SK-N-SH (cell line): ENCODE measurements around the gene DIO3. TPM values are rescaled to one million over a fixed set of nuclear protein-coding genes. Genes with fewer than 3 reads are reported as not detected.

Experiments used
- CTCF ChIA-PET: fragments of 300-600, 350-600 bp; formaldehyde crosslinking; extraction: SDS; loops from one replicate; lab custom pipeline; 2021; lab: Yijun Ruan, JAX
- POLR2A ChIA-PET: fragments of 350-600 bp; sonication (Branson Sonifier 250); formaldehyde crosslinking; extraction: SDS; loops from one replicate; lab custom pipeline; 2020; ENCODE audit warnings: antibody characterized with exemption, inconsistent platforms; lab: Yijun Ruan, JAX
- DNase-seq: peaks from one replicate; pipeline ENCODE4 v3.0.0; 2012
- H2AFZ ChIP-seq: fragments of 200-600 bp; sonication (generic); 2 replicates; pipeline ENCODE4 v1.8.1; 2016; ENCODE audit warnings: antibody characterized with exemption, mild to moderate bottlenecking, low read depth
- H3F3A ChIP-seq: fragments of 200-600 bp; sonication (generic); replicated peaks from 2 replicates; pipeline ENCODE3; 2016; ENCODE audit warnings: antibody characterized with exemption, mild to moderate bottlenecking; ENCODE audit not compliant: insufficient read depth
- H3K27ac ChIP-seq, 2 experiments: fragments of 200-500 bp in 1 of 2; fragments of 200-600 bp in 1 of 2; sonication (Bioruptor generic) in 1 of 2; sonication (generic), shearing (Covaris generic) in 1 of 2; 2 replicates each; pipeline versions ENCODE4 v1.5.1 to v1.6.1; 2014 to 2016; ENCODE audit warnings: low read depth in 2 of 2, inconsistent platforms in 1 of 2, low read length in 1 of 2, mild to moderate bottlenecking in 1 of 2, mixed read lengths in 1 of 2
- H3K27me3 ChIP-seq: fragments of 200-600 bp; sonication (generic), shearing (Covaris generic); 2 replicates; pipeline ENCODE4 v1.6.1; 2016; ENCODE audit warnings: mixed run types; ENCODE audit not compliant: insufficient read depth
- H3K36me3 ChIP-seq, 2 experiments: fragments of 200-500 bp in 1 of 2; fragments of 200-600 bp in 1 of 2; sonication (Bioruptor generic) in 1 of 2; sonication (generic) in 1 of 2; replicated peaks in 1 of 2; 2 replicates each; pipeline versions ENCODE3 to v1.5.1; 2014 to 2016; ENCODE audit warnings: low read length in 1 of 2, mild to moderate bottlenecking in 1 of 2; ENCODE audit not compliant: insufficient read depth in 2 of 2, control insufficient read depth in 1 of 2
- H3K4me1 ChIP-seq, 2 experiments: fragments of 200-500 bp in 1 of 2; fragments of 200-600 bp in 1 of 2; sonication (Bioruptor generic) in 1 of 2; sonication (generic), shearing (Covaris generic) in 1 of 2; 2 replicates each; pipeline versions ENCODE4 v1.5.1 to v1.6.1; 2014 to 2016; ENCODE audit warnings: low read depth in 1 of 2, low read length in 1 of 2, mixed run types in 1 of 2; ENCODE audit not compliant: insufficient read depth in 2 of 2, control insufficient read depth in 1 of 2
- H3K4me2 ChIP-seq: fragments of 200-600 bp; sonication (generic), shearing (Covaris generic); 2 replicates; pipeline ENCODE4 v1.6.1; 2017; ENCODE audit warnings: mixed run types
- H3K4me3 ChIP-seq, 2 experiments: fragments of 200-500 bp in 1 of 2; fragments of 200-600 bp in 1 of 2; sonication (Bioruptor generic) in 1 of 2; sonication (generic), shearing (Covaris generic) in 1 of 2; 2 replicates each; pipeline versions ENCODE4 v1.5.1 to v1.8.1; 2014 to 2016; ENCODE audit warnings: low read depth in 2 of 2, inconsistent platforms in 1 of 2, low read length in 1 of 2, mild to moderate bottlenecking in 1 of 2, mixed read lengths in 1 of 2, moderate library complexity in 1 of 2
- H3K79me2 ChIP-seq: fragments of 200-600 bp; sonication (generic); 2 replicates; pipeline ENCODE4 v1.8.1; 2017; ENCODE audit warnings: mild to moderate bottlenecking; ENCODE audit not compliant: insufficient read depth
- H3K9ac ChIP-seq: fragments of 200-600 bp; sonication (generic); 2 replicates; pipeline ENCODE4 v1.6.1; 2017; ENCODE audit warnings: mixed run types
- H3K9me2 ChIP-seq: fragments of 200-600 bp; sonication (generic); 2 replicates; pipeline ENCODE4 v1.6.1; 2017; ENCODE audit warnings: mixed run types
- H3K9me3 ChIP-seq: fragments of 200-600 bp; sonication (generic); 2 replicates; pipeline ENCODE4 v1.6.1; 2017; ENCODE audit warnings: mixed run types, mild to moderate bottlenecking, moderate library complexity
- H4K20me1 ChIP-seq: fragments of 200-600 bp; sonication (generic); 2 replicates; pipeline ENCODE4 v1.6.1; 2017; ENCODE audit warnings: mild to moderate bottlenecking, mixed run types; ENCODE audit not compliant: insufficient read depth
- CHD2 ChIP-seq: fragments of 150-350 bp; IDR thresholded peaks from 2 replicates; pipeline ENCODE4 v1.6.1; 2018; ENCODE audit warnings: low read length; ENCODE audit not compliant: partially characterized antibody
- ELF1 ChIP-seq: IDR thresholded peaks from 2 replicates; pipeline ENCODE4 v1.4.0; 2012
- EP300 ChIP-seq, 2 experiments: IDR thresholded peaks; 2 replicates each; pipeline versions ENCODE4 v1.4.0 to v1.6.1; 2012; ENCODE audit warnings: borderline replicate concordance in 1 of 2, low read depth in 1 of 2, low read length in 1 of 2
- EZH2phosphoT487 ChIP-seq: fragments of 200-600 bp; sonication (generic); IDR thresholded peaks from 2 replicates; pipeline ENCODE4 v1.6.1; 2017; ENCODE audit warnings: low read depth, mixed run types, mild to moderate bottlenecking, antibody characterized with exemption, moderate library complexity, borderline replicate concordance
- FOSL2 ChIP-seq: IDR thresholded peaks from 2 replicates; pipeline ENCODE4 v1.4.0; 2012; ENCODE audit warnings: low read depth, mild to moderate bottlenecking, moderate library complexity, borderline replicate concordance
- FOXM1 ChIP-seq: IDR thresholded peaks from 2 replicates; pipeline ENCODE4 v1.4.0; 2012; ENCODE audit warnings: low read depth, mild to moderate bottlenecking
- GABPA ChIP-seq: IDR thresholded peaks from 2 replicates; pipeline ENCODE4 v1.4.0; 2012; ENCODE audit warnings: low read depth, mild to moderate bottlenecking
- IRF3 ChIP-seq: fragments of 150-350 bp; IDR thresholded peaks from 2 replicates; pipeline ENCODE4 v1.6.1; 2016; ENCODE audit warnings: mild to moderate bottlenecking, low read depth, low read length
- MAX ChIP-seq: IDR thresholded peaks from 2 replicates; pipeline ENCODE4 v1.4.0; 2012; ENCODE audit warnings: low read depth
- MXI1 ChIP-seq: IDR thresholded peaks from 2 replicates; pipeline ENCODE4 v1.6.1; 2012; ENCODE audit warnings: mild to moderate bottlenecking, low read depth, low read length, improper control_type of control experiment
- NFIC ChIP-seq: IDR thresholded peaks from 2 replicates; pipeline ENCODE4 v1.4.0; 2012; ENCODE audit warnings: borderline replicate concordance
- NRF1 ChIP-seq: IDR thresholded peaks from 2 replicates; pipeline ENCODE4 v1.6.1; 2012; ENCODE audit warnings: low read depth, mild to moderate bottlenecking, low read length
- POLR2AphosphoS5 ChIP-seq: IDR thresholded peaks from 2 replicates; pipeline ENCODE4 v1.6.1; 2012; ENCODE audit warnings: low read depth, low read length
- RAD21 ChIP-seq: IDR thresholded peaks from 2 replicates; pipeline ENCODE4 v1.6.1; 2012; ENCODE audit warnings: mild to moderate bottlenecking, low read length
- RXRA ChIP-seq: IDR thresholded peaks from 2 replicates; pipeline ENCODE4 v1.4.0; 2012; ENCODE audit warnings: low read depth, mild to moderate bottlenecking, borderline replicate concordance
- SIN3A ChIP-seq: IDR thresholded peaks from 2 replicates; pipeline ENCODE4 v1.6.1; 2012; ENCODE audit warnings: low read depth, mild to moderate bottlenecking, low read length, moderate library complexity, borderline replicate concordance
- SMC3 ChIP-seq: IDR thresholded peaks from 2 replicates; pipeline ENCODE4 v1.6.1; 2012; ENCODE audit warnings: low read depth, low read length, improper control_type of control experiment
- TCF12 ChIP-seq: IDR thresholded peaks from 2 replicates; pipeline ENCODE4 v1.4.0; 2012
- TEAD4 ChIP-seq: IDR thresholded peaks from 2 replicates; pipeline ENCODE4 v1.4.0; 2012; ENCODE audit warnings: mild to moderate bottlenecking, borderline replicate concordance; ENCODE audit not compliant: insufficient read depth
- USF1 ChIP-seq: IDR thresholded peaks from 2 replicates; pipeline ENCODE4 v1.4.0; 2012; ENCODE audit warnings: low read depth, borderline replicate concordance
- USF2 ChIP-seq: fragments of 150-350 bp; IDR thresholded peaks from 2 replicates; pipeline ENCODE4 v1.6.1; 2017; ENCODE audit warnings: antibody characterized with exemption, low read length, low read depth, borderline replicate concordance
- YY1 ChIP-seq: IDR thresholded peaks from 2 replicates; pipeline ENCODE4 v1.4.0; 2012; ENCODE audit warnings: low read depth, mild to moderate bottlenecking
- ZBTB33 ChIP-seq: IDR thresholded peaks from 2 replicates; pipeline ENCODE4 v1.4.0; 2012; ENCODE audit warnings: low read depth, borderline replicate concordance
- WGBS: methylation state at CpG from one replicate; pipeline ENCODE4 v1.1.6; 2017; ENCODE audit warnings: low lambda C conversion rate; 5-methylcytosine and 5-hydroxymethylcytosine counted together
- polyA plus RNA-seq, 3 experiments: library from polyadenylated mRNA; depleted of rRNA; stranded (reverse); fragments of >200 nt; gene quantifications; 2 replicates each; pipeline ENCODE4 v1.2.3, GENCODE V29; 2012

DIO3 gene
- polyA plus RNA-seq, 1 of the 3 experiments (the other 2 are of a cell fraction): not detected

GRCh38 chr14:101547961-101548669, 13.2 kb upstream of the DIO3 start:
- no peaks in the 10 kb centered on the region for H3K9me2 ChIP-seq
- no peaks in the 10 kb centered on the region for H3K9me3 ChIP-seq
- H2AFZ ChIP-seq: no peak overlapping the region
- no peaks in the 10 kb centered on the region for H3K4me1 ChIP-seq
- ChIA-PET POLR2A (no interaction called here), CTCF (interaction anchor here (0.6 to 1.3 kb wide), 2 partner anchors 17 to 1460 kb away, joined by 3 read pairs; no protein-coding TSS in a partner anchor)
- H3K4me2 ChIP-seq: no peak overlapping the region
- no peak overlapping the region for H3K27ac ChIP-seq
- H3K4me3 ChIP-seq: no peak overlapping the region
- no peak for DNase-seq
- WGBS: 52% methylated on average over 11 of the region's 16 CpGs
- H3K36me3 ChIP-seq: no peaks in the 10 kb centered on the region
- TF ChIP-seq EZH2phosphoT487 (no peak), SMC3 (no peak), CHD2 (no peak), SIN3A (no peak), IRF3 (no peak), MAX (no peak), USF1 (no peak), MXI1 (no peak), NRF1 (no peak), ZBTB33 (no peak)
- H3K9ac ChIP-seq: no peak overlapping the region
- no peaks in the 10 kb centered on the region for H4K20me1 ChIP-seq
- no peaks in the 10 kb centered on the region for H3K27me3 ChIP-seq
- no peaks in the 10 kb centered on the region for H3K79me2 ChIP-seq
- H3F3A ChIP-seq: no peaks in the 10 kb centered on the region

- WGBS: 79% methylated on average over 3 of the region's 5 CpGs
- POLR2A ChIA-PET: no interaction called here
- H3F3A ChIP-seq: no peaks in the 10 kb centered on the region
Measured at GRCh38 chr14:101548710-101549109, 12.6 kb upstream of the DIO3 start.

More at GRCh38 chr14:101548710-101549109, 12.6 kb upstream of the DIO3 start:
- Histone ChIP-seq H3K4me1 (no peaks in the 10 kb centered on the region), H3K4me3 (no peak overlapping the region), H3K27ac (no peak overlapping the region), H4K20me1 (no peaks in the 10 kb centered on the region), H3K36me3 (no peaks in the 10 kb centered on the region), H3K9me3 (no peaks in the 10 kb centered on the region), H3K79me2 (no peaks in the 10 kb centered on the region), H3K9me2 (no peaks in the 10 kb centered on the region), H3K4me2 (no peak overlapping the region), H3K27me3 (no peaks in the 10 kb centered on the region), H3K9ac (no peak overlapping the region), H2AFZ (no peak overlapping the region)
- no peak for DNase-seq
- CTCF ChIA-PET: interaction anchor here (0.6 to 1.3 kb wide), 3 partner anchors 16 to 1459 kb away, joined by 3 to 4 read pairs (median 3); no protein-coding TSS in a partner anchor
- TF ChIP-seq USF1 (no peak), EP300 (IDR thresholded peaks at IDR 0.05; ENCODE audit: borderline replicate concordance in 1 of 2, low read depth in 1 of 2, low read length in 1 of 2) (no peak), FOXM1 (no peak), FOSL2 (no peak), GABPA (no peak), SMC3 (no peak), NFIC (no peak), MXI1 (no peak), POLR2AphosphoS5 (no peak), TEAD4 (no peak), TCF12 (no peak), RXRA (no peak), YY1 (no peak), RAD21 (no peak), ELF1 (no peak), USF2 (no peak)
